Breast epithelium (tissue), 4 donors: ENCODE measurements around the gene LYZ. TPM values are rescaled to one million over a fixed set of nuclear protein-coding genes. Genes with fewer than 3 reads are reported as not detected.

Source experiments
- DNase-seq, 2 donors: peaks; one replicate each; pipeline ENCODE4 v3.0.0-alpha.2; 2019; ENCODE audit warnings: low spot score in 2 of 2
- H3K27ac ChIP-seq, 2 donors: fragments of 200-600 bp; sonication (generic) in 1 of 2; one replicate each; pipeline ENCODE4 v1.5.1; 2016 to 2019; ENCODE audit warnings: mild to moderate bottlenecking in 1 of 2
- H3K27me3 ChIP-seq, 2 donors: fragments of 200-600 bp; sonication (generic) in 1 of 2; one replicate each; pipeline versions ENCODE4 v1.5.1 to v1.6.0; 2017 to 2019; ENCODE audit warnings: control low read depth in 1 of 2, mild to moderate bottlenecking in 1 of 2
- H3K36me3 ChIP-seq: fragments of 200-600 bp; one replicate; pipeline ENCODE4 v1.5.1; 2019
- H3K4me1 ChIP-seq, 2 donors: fragments of 200-600 bp; sonication (generic); one replicate each; pipeline ENCODE4 v1.5.1; 2016 to 2019; ENCODE audit warnings: control low read depth in 1 of 2
- H3K4me3 ChIP-seq, 3 donors: fragments of 200-600 bp; sonication (generic); 1 replicate in 2 of 3; 2 replicates in 1 of 3; pipeline ENCODE4 v1.5.1; 2016 to 2019; ENCODE audit warnings: mild to moderate bottlenecking in 3 of 3, moderate library complexity in 2 of 3
- H3K9me3 ChIP-seq, 2 donors: fragments of 200-600 bp; sonication (generic) in 1 of 2; one replicate each; pipeline ENCODE4 v1.5.1; 2016 to 2019; ENCODE audit warnings: control low read depth in 1 of 2
- CTCF ChIP-seq, 3 donors: fragments of 450-650 bp; IDR thresholded peaks; one replicate each; pipeline ENCODE4 v1.5.1; 2016 to 2017; ENCODE audit warnings: antibody characterized with exemption in 3 of 3, mild to moderate bottlenecking in 3 of 3, moderate library complexity in 3 of 3
- POLR2A ChIP-seq: fragments of 450-650 bp; IDR thresholded peaks from one replicate; pipeline ENCODE4 v1.6.1; 2016; ENCODE audit warnings: antibody characterized with exemption, mild to moderate bottlenecking, moderate library complexity
- POLR2AphosphoS5 ChIP-seq, 3 donors: sonication (generic); formaldehyde crosslinking; IDR thresholded peaks; one replicate each; pipeline ENCODE4 v1.6.1; 2017; ENCODE audit warnings: antibody characterized with exemption in 3 of 3
- intact Hi-C: fragments of 100-400 bp; cut with DNase I; formaldehyde crosslinking; loops from one replicate; pipeline ENCODE4 v1.15.1; 2023; ENCODE audit warnings: low total_unique reads
- total RNA-seq, 3 donors: library from RNA; depleted of rRNA; stranded (reverse); fragments of >200 nt; gene quantifications; one replicate each; pipeline ENCODE4 v1.1.0, GENCODE V29; 2016

The LYZ gene
- total RNA-seq, 3 donors from 2014 or later: 13.4 to 99.9 (median 57.1) TPM

- H3K9me3 ChIP-seq: no peaks in the 10 kb centered on the region
- H3K4me1 ChIP-seq: no peaks in the 10 kb centered on the region
- H3K27ac ChIP-seq: no peak overlapping the region
- H3K36me3 ChIP-seq: no peaks in the 10 kb centered on the region
- TF ChIP-seq POLR2AphosphoS5 (IDR thresholded peaks at IDR 0.05): no peak
- no peak for TF ChIP-seq POLR2A
- TF ChIP-seq CTCF (IDR thresholded peaks at IDR 0.05): no peak
- intact Hi-C loops: no loop called here
- DNase-seq: no peak
- H3K4me3 ChIP-seq: no peak overlapping the region
- no peaks in the 10 kb centered on the region for H3K27me3 ChIP-seq
Measured at GRCh38 chr12:69350002-69350626, 1.9 kb downstream of the LYZ start.

- DNase-seq: no peak
- no peaks in the 10 kb centered on the region for H3K36me3 ChIP-seq
- intact Hi-C loops: no loop called here
- no peaks in the 10 kb centered on the region for H3K9me3 ChIP-seq
- TF ChIP-seq CTCF (IDR thresholded peaks at IDR 0.05): no peak
- no peak for TF ChIP-seq POLR2AphosphoS5 (IDR thresholded peaks at IDR 0.05)
- no peak for TF ChIP-seq POLR2A
- H3K27ac ChIP-seq: no peak overlapping the region
- no peaks in the 10 kb centered on the region for H3K27me3 ChIP-seq
- H3K4me3 ChIP-seq: no peak overlapping the region
- H3K4me1 ChIP-seq: no peaks in the 10 kb centered on the region
Measured at GRCh38 chr12:69350777-69351176, 2.6 kb downstream of the LYZ start.

- no peak for TF ChIP-seq CTCF (IDR thresholded peaks at IDR 0.05)
- no peak for TF ChIP-seq POLR2AphosphoS5 (IDR thresholded peaks at IDR 0.05)
- TF ChIP-seq POLR2A: no peak
- H3K27ac ChIP-seq: no peak overlapping the region
- no peaks in the 10 kb centered on the region for H3K9me3 ChIP-seq
- H3K36me3 ChIP-seq: no peaks in the 10 kb centered on the region
- intact Hi-C loops: no loop called here
- H3K27me3 ChIP-seq: no peaks in the 10 kb centered on the region
- H3K4me1 ChIP-seq: no peaks in the 10 kb centered on the region
- H3K4me3 ChIP-seq: no peak overlapping the region
- no peak for DNase-seq
Measured at GRCh38 chr12:69351462-69352236, 3.5 kb downstream of the LYZ start.

GRCh38 chr12:69352904-69353303 lies 4.7 kb downstream of the LYZ start:
- H3K36me3 ChIP-seq: no peaks in the 10 kb centered on the region
- H3K4me3 ChIP-seq: no peak overlapping the region
- H3K27me3 ChIP-seq: no peaks in the 10 kb centered on the region
- no peaks in the 10 kb centered on the region for H3K9me3 ChIP-seq
- no peaks in the 10 kb centered on the region for H3K4me1 ChIP-seq
- intact Hi-C loops: no loop called here
- no peak for TF ChIP-seq CTCF (IDR thresholded peaks at IDR 0.05)
- no peak for TF ChIP-seq POLR2A
- TF ChIP-seq POLR2AphosphoS5 (IDR thresholded peaks at IDR 0.05): no peak
- H3K27ac ChIP-seq: no peak overlapping the region
- DNase-seq: no peak

- H3K36me3 ChIP-seq: no peaks in the 10 kb centered on the region
- no peaks in the 10 kb centered on the region for H3K9me3 ChIP-seq
- H3K27me3 ChIP-seq: no peaks in the 10 kb centered on the region
- intact Hi-C loops: no loop called here
- H3K4me1 ChIP-seq: peaks cover 0 to 4% of the 10 kb centered on the region in 2 donors
- H3K4me3 ChIP-seq: no peak overlapping the region
- no peak overlapping the region for H3K27ac ChIP-seq
- DNase-seq: no peak
- no peak for TF ChIP-seq CTCF (IDR thresholded peaks at IDR 0.05)
- TF ChIP-seq POLR2AphosphoS5 (IDR thresholded peaks at IDR 0.05): no peak
- no peak for TF ChIP-seq POLR2A
Measured at GRCh38 chr12:69354172-69354555, 6.0 kb downstream of the LYZ start.
